Fibroblast of lung (primary cell): Measurements from ENCODE around the gene BUD31.

Experiments used
- CTCF ChIP-seq, 2 donors: IDR thresholded peaks in 1 of 2; conservative IDR thresholded peaks in 1 of 2; 1 replicate in 1 of 2; 2 replicates in 1 of 2; pipeline ENCODE4 v1.5.1; 2011 to 2012; ENCODE audit warnings: low read length in 2 of 2, control low read depth in 1 of 2, inconsistent platforms in 1 of 2, low read depth in 1 of 2, mild to moderate bottlenecking in 1 of 2
- EZH2 ChIP-seq: IDR thresholded peaks from 2 replicates; pipeline ENCODE4 v1.5.1; 2012; ENCODE audit warnings: low read length, control low read depth, mild to moderate bottlenecking; ENCODE audit errors: missing control alignments

GRCh38 chr7:99379043-99379577 lies 29.7 kb upstream of the BUD31 start:
- TF ChIP-seq CTCF (conservative IDR thresholded peaks at IDR 0.05 in 1 of 2, IDR thresholded peaks at IDR 0.05 in 1 of 2; ENCODE audit: low read depth in 1 of 2, low read length in 2 of 2) (peak in 1 of 2 donors; percentile 9), EZH2 (no peak)
